Stimulated activated CD8-positive, alpha-beta memory T cell treated with anti-CD3 and anti-CD28 coated beads, Interleukin-4, amount 100 ng/mL, for 48 hours (primary cell): ENCODE measurements around the gene SMARCC1.
"Not testable (repeated sequence)": the region's sequence is repeated elsewhere in the genome, so short reads cannot be mapped to it uniquely, and the experiment has no call there.

Experiments used
- DNase-seq: peaks from one replicate; pipeline ENCODE4 v3.0.0-alpha.2; 2020

The SMARCC1 gene

GRCh38 chr3:47762233-47762632 is 19.5 kb downstream of the SMARCC1 start:
- DNase-seq: no peak

- DNase-seq: no peak
These were observed 20.6 kb downstream of the SMARCC1 start for GRCh38 chr3:47761046-47761445.

- not testable (repeated sequence) for DNase-seq
These were observed 21.5 kb downstream of the SMARCC1 start for GRCh38 chr3:47760207-47760606.

GRCh38 chr3:47758261-47759025 is 23.2 kb downstream of the SMARCC1 start:
- DNase-seq: no peak

- no peak for DNase-seq
These were observed 29.0 kb downstream of the SMARCC1 start for GRCh38 chr3:47752716-47753115.

GRCh38 chr3:47750811-47751354 is 30.8 kb downstream of the SMARCC1 start:
- not testable (repeated sequence) for DNase-seq

GRCh38 chr3:47747558-47747957 is 34.1 kb downstream of the SMARCC1 start:
- DNase-seq: no peak

GRCh38 chr3:47746264-47746663 is 35.4 kb downstream of the SMARCC1 start:
- no peak for DNase-seq

- no peak for DNase-seq
These were observed 37.8 kb downstream of the SMARCC1 start for GRCh38 chr3:47743855-47744254.

GRCh38 chr3:47743352-47743751 is 38.3 kb downstream of the SMARCC1 start:
- DNase-seq: not testable (repeated sequence)

- no peak for DNase-seq
These were observed 39.8 kb downstream of the SMARCC1 start for GRCh38 chr3:47741925-47742324.

- DNase-seq: no peak
These were observed 49.5 kb downstream of the SMARCC1 start for GRCh38 chr3:47732143-47732542.

- no peak for DNase-seq
These were observed 50.6 kb downstream of the SMARCC1 start for GRCh38 chr3:47731061-47731460.

GRCh38 chr3:47722859-47723258 is 58.8 kb downstream of the SMARCC1 start:
- DNase-seq: no peak

- not testable (repeated sequence) for DNase-seq
These were observed 64.2 kb downstream of the SMARCC1 start for GRCh38 chr3:47717448-47717847.

GRCh38 chr3:47716656-47717055 is 65.0 kb downstream of the SMARCC1 start:
- no peak for DNase-seq

- no peak for DNase-seq
These were observed 65.8 kb downstream of the SMARCC1 start for GRCh38 chr3:47715928-47716327.

GRCh38 chr3:47714606-47715005 is 67.1 kb downstream of the SMARCC1 start:
- DNase-seq: no peak

- no peak for DNase-seq
These were observed 68.0 kb downstream of the SMARCC1 start for GRCh38 chr3:47713655-47714054.

- DNase-seq: no peak
These were observed 69.3 kb downstream of the SMARCC1 start for GRCh38 chr3:47712398-47712797.

GRCh38 chr3:47711596-47711995 is 70.1 kb downstream of the SMARCC1 start:
- no peak for DNase-seq

- DNase-seq: no peak
These were observed 76.3 kb downstream of the SMARCC1 start for GRCh38 chr3:47705391-47705790.

- DNase-seq: no peak
These were observed 77.5 kb downstream of the SMARCC1 start for GRCh38 chr3:47704237-47704612.

GRCh38 chr3:47701388-47701787 is 80.3 kb downstream of the SMARCC1 start:
- DNase-seq: no peak

- DNase-seq: no peak
These were observed 89.5 kb downstream of the SMARCC1 start for GRCh38 chr3:47692158-47692557.
